ENCODE results near the gene SLC25A34.

Gene SLC25A34

GRCh38 chr1:15775706-15776105 lies 39.6 kb downstream of the SLC25A34 start:
- no peak for DNase-seq (ENCODE audit: low read depth)

- no peak for DNase-seq (ENCODE audit: low read depth)
Observed at GRCh38 chr1:15777909-15778707, 42.0 kb downstream of the SLC25A34 start.

GRCh38 chr1:15785683-15786082 lies 49.6 kb downstream of the SLC25A34 start:
- DNase-seq (ENCODE audit: low read depth): no peak

GRCh38 chr1:15786581-15786980 lies 50.5 kb downstream of the SLC25A34 start:
- no peak for DNase-seq (ENCODE audit: low read depth)

- no peak for DNase-seq (ENCODE audit: low read depth)
Observed at GRCh38 chr1:15788624-15789301, 52.7 kb downstream of the SLC25A34 start.

Measured in HS-5 (cell line).